IMR-90 (cell line): Measurements from ENCODE around the gene GUCY1B1.

Experiments used
- CEBPB ChIP-seq: IDR thresholded peaks from 2 replicates; pipeline ENCODE4 v1.6.1; 2012; ENCODE audit warnings: low read depth, low read length, improper control_type of control experiment
- CHD1 ChIP-seq: IDR thresholded peaks from 2 replicates; pipeline ENCODE4 v1.6.1; 2012; ENCODE audit warnings: low read depth, low read length, improper control_type of control experiment
- CTCF ChIP-seq: conservative IDR thresholded peaks from 2 replicates; pipeline ENCODE4 v1.5.1; 2012; ENCODE audit warnings: mild to moderate bottlenecking, low read depth, low read length, improper control_type of control experiment
- FOS ChIP-seq: fragments of 150-350 bp; IDR thresholded peaks from 2 replicates; pipeline ENCODE4 v1.6.1; 2016; ENCODE audit warnings: low read depth, low read length
- MAZ ChIP-seq: IDR thresholded peaks from 2 replicates; pipeline ENCODE4 v1.6.1; 2012; ENCODE audit warnings: low read depth, mild to moderate bottlenecking, low read length, improper control_type of control experiment, moderate library complexity, borderline replicate concordance
- NFE2L2 ChIP-seq: fragments of 150-350 bp; IDR thresholded peaks from 2 replicates; pipeline ENCODE4 v1.6.1; 2016; ENCODE audit warnings: low read depth, mild to moderate bottlenecking, low read length
- POLR2A ChIP-seq: IDR thresholded peaks from 2 replicates; pipeline ENCODE4 v1.6.1; 2012; ENCODE audit warnings: mild to moderate bottlenecking, low read depth, low read length
- RAD21 ChIP-seq: IDR thresholded peaks from 2 replicates; pipeline ENCODE4 v1.6.1; 2012; ENCODE audit warnings: low read length, improper control_type of control experiment
- RCOR1 ChIP-seq: IDR thresholded peaks from 2 replicates; pipeline ENCODE4 v1.6.1; 2012; ENCODE audit warnings: mild to moderate bottlenecking, low read length, improper control_type of control experiment; ENCODE audit not compliant: insufficient replicate concordance
- RFX5 ChIP-seq: IDR thresholded peaks from 2 replicates; pipeline ENCODE4 v1.8.0; 2012; ENCODE audit warnings: low read depth, mild to moderate bottlenecking, low read length, moderate library complexity
- SMC3 ChIP-seq: fragments of 150-350 bp; IDR thresholded peaks from 2 replicates; pipeline ENCODE4 v1.6.1; 2016; ENCODE audit warnings: low read depth, mild to moderate bottlenecking, antibody characterized with exemption, low read length, moderate library complexity
- USF2 ChIP-seq: fragments of 150-350 bp; IDR thresholded peaks from 2 replicates; pipeline ENCODE4 v1.6.1; 2017; ENCODE audit warnings: mild to moderate bottlenecking, antibody characterized with exemption, low read length, low read depth

- TF ChIP-seq POLR2A, result no peak
- no peak for TF ChIP-seq CTCF
- no peak for TF ChIP-seq RCOR1
- TF ChIP-seq RFX5, result no peak
- TF ChIP-seq RAD21, result no peak
- peak; percentile 46; the same call in 1 of the 2 replicates for TF ChIP-seq USF2
- no peak for TF ChIP-seq FOS
- TF ChIP-seq MAZ, result no peak
- TF ChIP-seq NFE2L2, result no peak
- no peak for TF ChIP-seq SMC3
- no peak for TF ChIP-seq CEBPB
- no peak for TF ChIP-seq CHD1
Measured at GRCh38 chr4:155722816-155723499, 35.9 kb upstream of the GUCY1B1 start.
